HG02973 (cell line): Measurements from ENCODE around the gene NR6A1.

Experiments
- ATAC-seq: cut with Tn5 transposase; IDR thresholded peaks from one replicate; pipeline ENCODE4 v1.9.1; 2021; ENCODE audit warnings: moderate library complexity; ENCODE audit not compliant: unreplicated experiment

The NR6A1 gene

DNA sequence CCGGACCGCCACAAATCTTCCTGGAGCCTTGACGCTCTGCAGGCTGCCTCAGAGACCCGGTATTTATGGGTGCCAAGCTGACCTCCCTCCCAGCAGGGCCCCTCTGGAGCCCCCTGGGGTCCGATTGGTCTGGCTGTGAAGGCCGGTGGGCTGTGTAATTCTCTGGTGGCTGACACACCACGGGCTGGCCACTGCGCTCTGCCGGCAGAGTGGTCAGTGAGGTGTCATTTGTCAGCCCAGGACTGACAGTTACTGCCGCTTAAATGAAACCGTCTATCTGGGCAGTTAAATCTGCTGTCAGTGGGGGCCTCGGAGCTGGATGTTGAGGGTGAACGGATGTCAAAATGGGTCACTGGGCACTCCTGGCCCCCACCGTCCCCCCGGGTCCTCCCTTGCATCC, 274.6 kb downstream of the NR6A1 start:
- no peak for ATAC-seq

DNA sequence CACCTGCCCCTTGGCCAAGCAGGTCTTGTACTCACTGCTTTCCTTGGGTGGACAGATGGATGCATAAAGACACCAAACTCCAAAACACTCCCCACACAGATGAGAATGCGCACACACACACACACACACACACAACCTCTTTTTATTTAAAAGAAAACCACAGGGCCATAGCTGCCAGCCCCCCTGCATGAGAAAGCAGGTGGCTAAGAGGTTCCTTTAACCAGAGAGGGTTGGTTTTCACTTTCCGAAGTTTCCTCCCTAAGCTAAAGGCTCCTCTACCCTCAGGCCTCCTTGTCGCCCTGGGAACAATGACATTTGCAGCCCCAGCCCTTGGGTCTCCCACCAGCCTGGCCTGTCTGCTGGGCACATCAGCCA, 275.0 kb downstream of the NR6A1 start:
- no peak for ATAC-seq

DNA sequence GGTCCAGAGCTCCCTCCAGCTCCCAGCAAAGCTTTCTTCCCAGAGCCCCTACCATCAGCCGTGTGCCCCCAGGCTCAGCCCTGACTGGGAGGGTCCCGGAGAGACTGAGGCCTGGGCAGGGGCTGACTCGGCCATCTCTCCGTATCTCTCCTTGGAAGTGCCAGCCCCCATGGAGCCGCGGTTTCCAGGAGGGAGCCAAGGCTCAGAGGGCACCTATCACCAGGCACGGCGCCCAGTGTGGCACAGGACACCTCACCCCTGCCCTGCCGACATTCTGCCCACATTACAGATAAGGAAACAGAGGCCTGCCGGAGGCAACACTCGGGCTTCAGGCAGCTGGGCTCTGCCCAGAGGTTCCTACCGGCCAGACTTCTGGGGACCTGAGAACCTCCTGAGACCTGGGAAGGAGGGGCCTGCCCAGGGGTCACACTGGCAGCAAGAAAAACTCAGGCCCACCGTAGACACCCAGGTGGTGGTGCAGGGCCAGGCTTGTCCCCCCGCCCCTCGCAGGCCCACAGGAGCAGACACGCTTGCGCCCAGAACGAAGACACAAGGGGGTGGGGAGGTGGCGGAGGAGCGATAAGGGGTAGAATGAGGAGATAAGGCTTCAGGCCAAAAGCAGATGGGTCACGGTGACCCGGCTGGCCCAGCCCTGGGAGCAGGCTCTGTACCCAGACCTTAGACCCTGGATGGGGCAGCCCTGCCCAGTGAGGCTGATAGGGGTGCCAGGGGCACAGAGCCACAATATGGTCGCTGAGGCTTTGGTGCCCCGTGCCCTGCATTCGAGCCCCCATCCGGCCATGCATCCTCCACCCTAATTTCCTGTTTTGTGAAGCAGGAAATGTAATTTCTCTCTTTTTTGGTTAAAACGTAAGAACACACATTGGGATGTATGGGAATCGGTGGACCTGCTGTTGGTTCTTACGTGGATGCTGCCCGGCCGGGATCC, 275.7 kb downstream of the NR6A1 start:
- ATAC-seq: no peak

DNA sequence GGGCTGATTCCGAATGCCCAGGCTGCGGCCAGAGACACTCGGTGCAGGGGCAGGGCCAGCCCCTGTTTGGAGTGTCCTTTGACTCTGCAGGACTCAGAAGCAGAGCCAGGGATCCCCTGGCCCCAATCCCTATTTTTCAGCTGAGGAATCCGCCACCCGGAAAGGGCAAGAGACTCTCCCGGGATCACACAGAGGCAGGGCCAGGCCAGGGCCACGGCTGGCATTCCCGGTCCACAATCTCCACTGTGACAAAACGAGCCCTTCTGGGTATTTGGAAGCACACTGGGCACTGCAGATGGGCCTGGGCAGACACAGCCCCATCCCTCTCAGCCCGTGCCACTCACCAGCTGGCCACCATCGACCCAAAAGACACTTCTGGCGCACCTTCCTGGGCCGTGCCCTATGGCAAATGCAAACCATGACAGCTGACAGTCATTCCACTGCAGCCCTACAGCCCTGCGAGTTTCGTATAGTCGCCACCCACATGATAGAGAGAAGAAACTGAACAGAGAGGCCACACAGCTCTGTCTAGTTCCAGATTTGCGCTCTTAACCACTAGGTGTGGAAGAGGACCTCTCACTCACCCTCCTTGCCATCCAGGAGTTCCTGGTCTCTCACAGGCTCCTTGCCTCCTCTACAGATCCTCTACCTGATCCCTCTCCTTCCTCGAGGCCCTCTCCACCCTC, 277.2 kb downstream of the NR6A1 start:
- no peak for ATAC-seq

DNA sequence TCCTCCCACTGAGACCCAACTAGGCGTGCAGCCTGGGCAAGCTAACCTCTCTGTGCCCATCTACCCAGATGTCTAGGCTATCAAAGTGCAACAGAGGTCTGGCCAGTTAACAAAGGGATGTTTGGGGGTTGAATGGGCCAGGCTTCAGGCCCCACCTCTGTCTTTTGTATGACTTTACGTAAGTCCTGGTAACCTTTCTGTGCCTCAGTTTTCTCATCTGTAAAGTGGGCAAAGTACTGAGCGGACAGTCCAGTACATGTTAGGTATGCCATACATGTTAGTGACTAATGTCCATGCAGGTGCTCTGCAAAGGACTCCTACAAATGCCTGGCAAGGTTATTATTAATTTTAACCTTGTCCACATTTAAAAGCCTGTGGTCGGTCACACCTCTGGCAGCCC, 277.9 kb downstream of the NR6A1 start:
- ATAC-seq: no peak

DNA sequence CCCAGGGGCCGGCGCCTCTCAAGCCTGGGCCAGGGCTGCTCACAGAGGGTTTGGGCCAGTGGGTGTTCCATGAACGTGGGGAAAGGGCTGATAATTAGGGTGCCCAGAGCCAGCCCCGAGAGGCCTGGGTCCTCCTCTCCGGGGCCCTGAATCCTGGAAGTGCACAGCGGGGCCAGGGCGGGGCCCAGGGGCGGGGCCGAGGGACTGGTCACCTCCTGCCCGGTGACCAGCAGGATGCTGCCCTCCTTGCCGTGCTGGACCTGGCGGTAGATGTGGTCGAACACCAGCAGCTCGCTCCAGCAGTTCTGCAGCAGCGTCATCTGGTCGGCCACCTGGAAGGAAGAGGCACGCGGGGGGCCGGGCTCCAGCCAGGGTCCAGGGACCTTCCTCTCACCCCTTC, 278.3 kb downstream of the NR6A1 start:
- ATAC-seq: no peak

DNA sequence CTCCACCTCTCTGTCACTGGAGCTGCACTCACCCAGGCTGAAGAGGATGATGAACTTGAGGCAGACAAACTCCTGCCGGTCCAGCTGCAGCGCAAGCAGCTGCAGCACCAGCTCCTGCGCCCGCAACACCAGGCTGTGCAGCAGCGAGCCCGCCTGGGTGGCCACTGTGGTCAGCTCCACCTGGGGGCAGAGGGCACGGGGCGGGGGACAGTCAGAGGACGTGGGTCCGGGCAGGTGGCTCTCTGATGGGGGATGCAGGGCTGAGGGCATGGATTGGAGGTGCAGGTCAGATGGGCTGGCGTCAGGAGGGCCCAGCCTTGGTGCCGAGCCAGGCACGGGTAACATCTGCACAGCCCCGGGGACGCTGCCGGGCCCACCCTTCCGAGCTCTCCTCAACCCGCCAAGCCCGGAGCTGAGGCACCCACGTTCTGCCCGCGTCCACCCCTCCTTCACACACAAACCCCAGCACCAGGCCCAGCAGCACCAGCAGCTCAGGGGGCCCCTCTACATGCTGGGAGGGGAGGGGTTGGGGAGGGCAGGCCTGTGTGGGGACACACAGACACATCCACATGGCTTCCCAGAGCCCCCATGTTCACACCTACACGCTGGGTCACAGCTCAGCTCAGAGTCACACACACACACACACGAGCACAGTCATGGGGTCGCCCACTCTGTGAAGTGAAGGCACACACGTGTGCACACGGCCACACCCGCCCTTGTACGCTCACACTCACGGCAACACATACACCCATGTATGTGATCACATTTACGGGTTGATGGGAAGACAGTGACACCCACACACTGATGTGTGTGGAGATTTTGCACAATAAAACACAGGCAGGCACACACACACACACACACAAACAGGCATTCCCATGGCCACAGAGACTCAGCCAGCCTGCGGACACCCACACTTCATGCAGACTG, 279.8 kb downstream of the NR6A1 start:
- no peak for ATAC-seq

DNA sequence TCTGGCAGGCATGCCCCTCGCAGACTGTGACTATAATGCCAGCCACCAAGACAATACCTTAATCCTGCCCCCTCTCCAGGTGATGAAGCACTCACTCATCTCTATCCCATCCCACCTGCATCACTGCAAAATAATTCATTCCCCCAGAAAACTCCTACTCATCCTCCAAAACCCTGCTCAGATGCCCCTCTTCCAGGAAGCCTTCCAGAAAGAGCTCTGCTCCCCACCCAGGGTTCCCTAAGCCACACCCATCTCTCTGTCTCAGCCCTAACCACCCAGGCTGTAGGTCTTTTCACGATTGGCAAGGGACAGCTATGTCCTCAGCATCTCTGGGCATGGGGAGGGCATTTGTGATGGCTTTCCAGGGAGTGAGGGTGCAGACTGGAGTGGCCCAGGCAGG, 281.1 kb downstream of the NR6A1 start:
- no peak for ATAC-seq

DNA sequence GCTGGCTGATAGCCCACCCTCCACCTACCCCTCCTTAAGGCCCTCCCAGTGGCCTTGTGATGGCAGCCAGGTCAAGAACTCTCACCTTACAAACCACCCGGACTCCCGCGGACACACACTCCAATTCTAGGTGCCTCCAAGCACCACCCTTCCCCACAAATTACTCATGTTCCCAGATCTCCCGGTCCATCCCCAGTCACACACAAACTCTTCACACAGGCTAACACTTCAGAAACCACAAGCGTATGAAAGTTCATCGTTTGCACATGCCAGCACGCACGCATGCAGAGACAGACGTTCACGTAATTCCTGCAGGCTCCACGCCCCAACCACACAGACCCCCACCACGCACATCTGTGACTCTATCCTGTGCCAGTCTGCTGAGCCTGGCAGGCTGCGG, 281.9 kb downstream of the NR6A1 start:
- no peak for ATAC-seq

DNA sequence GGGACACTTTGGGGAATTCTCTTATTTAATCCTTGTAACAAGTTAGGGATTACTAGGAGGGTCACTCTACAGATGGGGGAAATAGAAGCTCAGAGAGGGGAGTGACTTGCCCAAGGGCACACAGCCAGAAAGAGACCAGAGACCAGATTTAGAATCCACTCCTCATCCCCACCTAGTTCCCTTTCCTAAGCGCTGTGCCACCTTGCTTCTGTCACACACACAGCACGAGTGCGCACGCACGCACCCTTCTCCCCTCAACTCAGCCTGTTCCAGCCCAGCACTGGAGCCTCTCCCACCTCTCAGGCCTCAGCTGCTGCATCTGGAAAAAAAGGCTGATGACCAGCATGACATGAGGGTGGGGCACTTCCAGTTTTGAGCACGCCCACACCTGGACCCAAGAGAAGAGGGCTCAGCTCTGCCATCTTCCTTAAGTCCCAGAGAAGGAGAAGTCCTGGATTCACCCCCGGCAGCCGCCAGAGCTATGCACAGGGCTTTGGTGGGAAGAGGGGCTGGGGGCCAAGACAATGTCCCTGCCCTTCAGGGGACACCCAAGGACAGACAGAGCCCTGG, 282.4 kb downstream of the NR6A1 start:
- no peak for ATAC-seq

DNA sequence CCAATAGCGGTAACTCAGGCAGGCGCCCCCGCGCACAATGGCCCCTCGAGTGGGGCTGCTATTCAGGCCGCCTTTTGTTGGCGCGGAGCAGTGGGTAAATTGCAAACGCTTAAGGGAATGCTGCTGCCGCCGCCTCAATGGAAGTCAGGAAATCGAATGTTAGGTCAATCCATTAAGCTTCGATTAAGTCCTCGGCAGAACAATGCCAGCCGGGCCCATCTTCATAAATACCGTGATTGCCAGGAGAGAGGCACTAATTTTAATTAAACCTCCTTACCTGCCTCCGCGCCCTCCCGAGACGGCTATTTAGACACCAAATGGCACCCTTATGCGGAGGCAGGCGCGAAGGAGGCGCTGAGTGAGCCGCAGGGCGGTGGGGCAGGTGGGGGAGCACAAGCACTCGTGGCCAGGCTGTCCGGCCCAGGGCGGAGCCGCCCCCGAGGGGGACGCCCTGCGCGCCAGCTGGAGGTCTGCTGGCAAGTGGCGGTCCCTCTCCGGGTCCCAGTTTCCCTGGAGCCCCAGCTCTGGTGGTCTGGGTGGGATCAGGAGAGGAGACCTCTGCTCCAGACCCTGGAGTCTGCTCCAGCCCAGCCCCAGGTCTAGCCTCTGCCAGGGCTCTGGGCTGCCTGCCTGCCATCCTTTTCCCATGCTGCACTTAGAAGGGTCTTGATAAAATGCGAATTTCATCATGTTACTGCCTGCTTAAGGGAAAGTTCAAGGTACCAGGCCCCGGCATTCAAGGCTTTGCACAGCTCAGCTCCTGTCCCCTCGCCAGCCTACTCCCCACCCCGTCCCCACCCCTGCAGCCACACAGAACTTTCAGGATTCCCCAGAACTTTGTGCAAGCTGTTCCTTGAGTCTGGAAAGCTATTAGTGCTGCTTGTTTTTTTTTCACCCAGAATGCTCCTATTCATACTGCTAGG, 283.6 kb downstream of the NR6A1 start:
- no peak for ATAC-seq

DNA sequence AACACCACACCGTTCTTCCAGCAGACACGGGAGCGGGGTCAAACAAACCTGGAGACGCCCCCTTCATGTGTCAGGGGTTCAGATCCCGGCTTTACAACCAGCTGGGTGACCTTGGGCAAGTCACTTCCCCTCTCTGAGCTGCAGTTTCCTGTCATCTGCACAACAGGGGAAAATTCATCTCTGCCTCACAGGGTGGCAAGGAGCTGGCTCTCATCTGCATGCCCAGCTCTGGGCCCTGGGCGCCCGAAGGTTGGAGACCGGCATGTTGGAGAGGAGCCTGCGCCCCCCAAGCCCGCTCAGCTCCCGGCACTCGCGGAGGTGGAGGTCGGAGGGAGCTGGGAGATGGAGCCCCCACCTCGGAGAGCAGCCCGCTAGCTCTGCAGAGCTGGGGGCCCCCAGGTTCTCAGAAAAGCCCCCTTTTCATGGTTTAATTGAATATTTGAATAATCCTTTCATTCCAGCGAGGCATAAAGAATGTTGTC, 284.3 kb downstream of the NR6A1 start:
- ATAC-seq: no peak

DNA sequence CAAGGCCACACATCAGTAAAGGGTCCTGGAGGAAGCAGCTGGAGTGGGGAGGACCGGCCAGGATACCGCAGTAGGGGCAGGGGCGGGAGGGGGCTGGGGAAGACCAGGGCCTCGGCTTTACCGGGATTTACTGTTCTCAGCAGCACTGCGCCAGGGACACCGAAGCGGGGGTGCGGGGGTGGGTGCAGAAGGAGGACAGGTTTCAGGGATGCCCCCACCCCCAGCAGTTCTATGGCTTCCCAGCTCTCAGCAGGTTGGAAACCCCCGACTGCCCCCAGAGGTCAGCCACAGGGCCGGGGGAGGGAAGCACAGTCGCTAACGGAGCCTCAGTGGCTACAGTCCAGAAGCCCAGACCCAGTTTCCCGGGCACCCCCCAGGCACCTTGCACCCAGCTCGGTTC, 285.2 kb downstream of the NR6A1 start:
- no peak for ATAC-seq

DNA sequence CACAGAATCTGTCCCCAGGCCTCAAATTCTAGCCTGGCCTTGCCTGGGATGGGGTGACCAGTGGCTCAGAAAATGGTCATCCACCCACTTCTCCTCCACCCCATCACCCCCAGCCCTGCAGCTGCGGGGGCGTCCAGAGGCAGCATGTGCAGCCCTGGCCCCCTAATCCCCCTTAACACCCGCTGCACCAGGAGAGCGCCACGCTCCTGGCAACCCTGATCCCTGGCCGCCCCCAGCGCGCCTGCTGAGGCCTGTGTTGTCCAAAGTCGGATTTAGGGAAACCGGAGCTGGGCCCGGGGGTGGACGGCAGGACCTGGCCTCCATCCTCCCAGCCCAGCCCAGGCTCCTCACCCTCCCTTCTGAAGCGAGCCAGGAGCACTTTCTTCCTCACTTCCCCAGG, 285.9 kb downstream of the NR6A1 start:
- ATAC-seq: no peak

DNA sequence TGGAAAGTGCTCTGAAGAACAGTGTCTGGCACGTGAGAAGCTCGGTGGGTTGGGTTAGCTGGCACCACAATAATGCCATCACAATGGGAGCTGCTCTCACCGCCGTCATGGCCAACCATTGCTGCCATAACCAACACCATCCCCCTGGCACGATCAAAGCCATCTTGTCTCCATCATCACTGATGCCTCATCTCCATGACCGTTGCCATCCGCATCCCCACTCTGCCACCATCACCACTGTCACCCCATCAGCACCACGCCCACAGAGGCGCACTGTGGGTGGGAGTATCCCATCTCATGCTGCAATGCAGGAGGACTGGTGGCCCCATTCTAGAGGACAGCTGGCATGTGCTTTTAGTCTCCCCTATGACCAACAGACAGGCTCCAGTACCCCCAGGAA, 287.6 kb downstream of the NR6A1 start:
- no peak for ATAC-seq

DNA sequence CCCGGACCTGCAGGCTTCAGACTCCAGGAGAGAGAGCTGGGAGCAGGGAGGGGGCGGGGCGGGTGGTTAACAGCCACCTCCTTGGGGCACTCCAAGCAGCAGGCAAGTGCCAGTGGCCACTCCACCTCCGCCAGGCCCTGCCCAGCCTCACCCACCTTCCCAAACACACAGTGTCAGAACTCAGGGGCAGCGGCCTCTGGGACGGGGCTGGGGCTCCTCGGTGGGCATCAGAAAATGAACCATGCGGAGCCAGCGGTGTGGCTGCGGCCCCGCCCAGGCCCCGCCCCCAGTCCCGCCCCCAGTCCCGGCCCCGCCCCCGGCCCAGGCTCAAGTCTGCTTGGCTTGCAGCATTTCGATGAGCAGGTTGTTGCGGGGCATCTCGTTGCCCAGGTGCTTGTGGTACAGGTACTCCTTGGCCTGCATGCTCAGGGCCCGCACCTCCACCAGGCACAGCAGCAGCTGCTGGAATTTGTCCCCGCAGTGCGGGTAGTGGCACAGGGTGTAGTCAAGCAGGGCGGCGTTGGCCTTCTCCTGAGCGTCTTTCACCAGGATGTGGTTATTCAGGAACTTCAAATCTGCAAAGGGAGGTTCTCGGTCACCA, 288.6 kb downstream of the NR6A1 start:
- no peak for ATAC-seq

DNA sequence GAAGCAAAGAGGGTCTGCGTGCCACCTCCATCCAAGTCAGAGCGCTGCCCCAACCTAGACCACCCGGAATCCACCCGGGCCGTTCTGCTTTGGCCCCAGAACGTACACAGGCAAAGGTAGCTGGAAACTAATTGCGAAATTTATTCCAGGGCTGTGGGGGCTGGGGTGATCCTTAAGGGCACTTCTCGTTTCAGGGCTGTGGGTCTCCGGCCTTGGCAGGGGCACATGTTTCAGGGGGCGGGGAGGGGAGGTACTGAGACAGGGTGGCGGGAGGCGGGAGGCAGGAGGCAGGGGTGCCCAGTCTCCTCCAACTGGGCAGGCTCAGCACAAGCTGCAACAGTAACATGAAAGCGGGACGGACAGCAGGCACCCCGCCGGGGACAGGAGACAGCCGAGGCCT, 290.0 kb downstream of the NR6A1 start:
- no peak for ATAC-seq

DNA sequence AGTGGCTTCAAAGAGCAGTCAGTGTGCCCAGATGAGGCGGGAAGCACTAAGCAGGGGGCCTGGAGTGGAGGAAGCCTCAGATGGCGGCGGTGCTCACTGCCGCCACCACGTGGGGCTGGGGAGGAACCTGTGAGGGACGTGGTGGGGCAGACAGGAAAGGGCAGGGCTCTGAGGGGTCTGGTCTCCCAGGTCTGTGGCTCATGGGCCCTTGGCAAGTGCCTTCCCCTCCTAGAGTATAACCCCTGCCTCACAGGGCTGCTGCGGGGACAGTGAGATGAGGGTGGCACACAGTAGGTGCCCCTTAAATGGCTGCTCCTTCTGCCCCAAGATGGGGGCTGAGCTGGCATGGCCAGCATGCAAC, 290.5 kb downstream of the NR6A1 start:
- no peak for ATAC-seq

DNA sequence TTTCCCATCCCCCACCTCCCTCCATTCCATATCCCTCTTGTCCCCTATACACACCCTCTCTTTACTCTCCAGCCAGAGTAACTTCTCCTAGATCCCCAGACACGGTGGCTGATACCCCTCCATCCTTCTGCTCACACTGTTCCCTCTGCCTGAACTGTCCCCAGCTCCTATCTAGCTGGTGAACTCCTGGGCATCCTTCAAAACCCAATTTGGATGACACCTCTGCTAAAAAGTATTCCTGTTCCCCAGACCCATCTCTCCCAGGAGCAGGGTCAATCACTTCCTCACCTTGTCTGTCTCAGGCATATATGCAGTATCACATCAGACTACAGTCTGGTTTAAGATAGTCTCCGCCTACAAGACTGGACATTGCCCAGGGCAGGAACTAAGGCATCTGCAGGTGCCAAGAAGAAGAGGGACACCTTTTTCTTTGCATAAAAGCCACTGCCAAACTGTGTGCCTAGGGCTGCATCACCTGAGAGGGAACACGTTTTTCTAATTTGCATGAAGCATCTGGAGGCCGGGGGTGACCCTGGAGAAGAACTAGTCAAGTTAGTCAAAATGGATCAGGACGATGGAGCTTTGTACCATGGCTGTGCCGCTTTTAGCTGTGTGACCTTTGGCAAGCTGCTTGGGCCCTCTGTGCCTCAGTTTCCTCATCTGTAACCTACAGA, 291.0 kb downstream of the NR6A1 start:
- ATAC-seq: no peak
